Measurements from ENCODE around the gene PLPP1.

Gene PLPP1

GRCh38 chr5:55463613-55464012, 71.2 kb downstream of the PLPP1 start:
- TF ChIP-seq CTCF (IDR thresholded peaks at IDR 0.05) = no peak
- H3K27me3 ChIP-seq = no peaks in the 10 kb centered on the region
- no peaks in the 10 kb centered on the region for H3K36me3 ChIP-seq
- no peak overlapping the region for H3K4me3 ChIP-seq (ENCODE audit: low read depth in 1 of 2, low read length in 1 of 2)
- no peak overlapping the region for H3K27ac ChIP-seq
- no peaks in the 10 kb centered on the region for H3K4me1 ChIP-seq (ENCODE audit: control insufficient read depth in 1 of 2, insufficient read depth in 1 of 2, low read depth in 1 of 2, low read length in 1 of 2)
- H3K9me3 ChIP-seq = no peaks in the 10 kb centered on the region

- H3K36me3 ChIP-seq = no peaks in the 10 kb centered on the region
- no peaks in the 10 kb centered on the region for H3K9me3 ChIP-seq
- no peak overlapping the region for H3K4me3 ChIP-seq (ENCODE audit: low read depth in 1 of 2, low read length in 1 of 2)
- no peaks in the 10 kb centered on the region for H3K4me1 ChIP-seq (ENCODE audit: control insufficient read depth in 1 of 2, insufficient read depth in 1 of 2, low read depth in 1 of 2, low read length in 1 of 2)
- H3K27ac ChIP-seq = no peak overlapping the region
- TF ChIP-seq CTCF (IDR thresholded peaks at IDR 0.05) = no peak
- no peaks in the 10 kb centered on the region for H3K27me3 ChIP-seq
Measured at GRCh38 chr5:55459572-55459971, 75.2 kb downstream of the PLPP1 start.

GRCh38 chr5:55456216-55456895, 78.4 kb downstream of the PLPP1 start:
- H3K27ac ChIP-seq = no peak overlapping the region
- TF ChIP-seq CTCF (IDR thresholded peaks at IDR 0.05) = no peak
- no peak overlapping the region for H3K4me3 ChIP-seq (ENCODE audit: low read depth in 1 of 2, low read length in 1 of 2)
- H3K4me1 ChIP-seq (ENCODE audit: control insufficient read depth in 1 of 2, insufficient read depth in 1 of 2, low read depth in 1 of 2, low read length in 1 of 2) = no peaks in the 10 kb centered on the region
- no peaks in the 10 kb centered on the region for H3K9me3 ChIP-seq
- no peaks in the 10 kb centered on the region for H3K27me3 ChIP-seq
- no peaks in the 10 kb centered on the region for H3K36me3 ChIP-seq

GRCh38 chr5:55454282-55454681, 80.5 kb downstream of the PLPP1 start:
- H3K9me3 ChIP-seq = no peaks in the 10 kb centered on the region
- H3K27me3 ChIP-seq = no peaks in the 10 kb centered on the region
- no peak overlapping the region for H3K4me3 ChIP-seq (ENCODE audit: low read depth in 1 of 2, low read length in 1 of 2)
- no peaks in the 10 kb centered on the region for H3K4me1 ChIP-seq (ENCODE audit: control insufficient read depth in 1 of 2, insufficient read depth in 1 of 2, low read depth in 1 of 2, low read length in 1 of 2)
- H3K36me3 ChIP-seq = no peaks in the 10 kb centered on the region
- TF ChIP-seq CTCF (IDR thresholded peaks at IDR 0.05) = no peak
- no peak overlapping the region for H3K27ac ChIP-seq

- Histone ChIP-seq H3K27me3 (no peaks in the 10 kb centered on the region), H3K36me3 (no peaks in the 10 kb centered on the region), H3K27ac (no peak overlapping the region), H3K4me1 (ENCODE audit: control insufficient read depth in 1 of 2, insufficient read depth in 1 of 2, low read depth in 1 of 2, low read length in 1 of 2) (no peaks in the 10 kb centered on the region), H3K4me3 (ENCODE audit: low read depth in 1 of 2, low read length in 1 of 2) (no peak overlapping the region), H3K9me3 (no peaks in the 10 kb centered on the region)
- no peak for TF ChIP-seq CTCF (IDR thresholded peaks at IDR 0.05)
Measured at GRCh38 chr5:55453211-55453610, 81.6 kb downstream of the PLPP1 start.
